Esophagus (tissue), 2 donors: ENCODE data around the gene BMPR1A. TPM values are rescaled to one million over a fixed set of nuclear protein-coding genes. Genes with fewer than 3 reads are reported as not detected.
"Not testable (repeated sequence)": the region's sequence is repeated elsewhere in the genome, so short reads cannot be mapped to it uniquely, and the experiment has no call there.

Experiments
- H3K27ac ChIP-seq, 2 donors: one replicate each; pipeline ENCODE4 v1.5.1; 2013; ENCODE audit warnings: low read depth in 2 of 2, mild to moderate bottlenecking in 2 of 2, inconsistent platforms in 1 of 2, low read length in 1 of 2, moderate library complexity in 1 of 2
- H3K27me3 ChIP-seq, 2 donors: one replicate each; pipeline ENCODE4 v1.6.1; 2013; ENCODE audit warnings: low read length in 2 of 2, control low read depth in 1 of 2, mild to moderate bottlenecking in 1 of 2; ENCODE audit not compliant: insufficient read depth in 2 of 2, control insufficient read depth in 1 of 2
- H3K36me3 ChIP-seq, 2 donors: one replicate each; pipeline ENCODE4 v1.6.1; 2013; ENCODE audit warnings: low read length in 1 of 2; ENCODE audit not compliant: control insufficient read depth in 2 of 2, insufficient read depth in 2 of 2
- H3K4me1 ChIP-seq, 2 donors: one replicate each; pipeline ENCODE4 v1.6.1; 2013; ENCODE audit warnings: low read length in 1 of 2; ENCODE audit not compliant: control insufficient read depth in 2 of 2, insufficient read depth in 2 of 2
- H3K4me3 ChIP-seq, 2 donors: one replicate each; pipeline ENCODE4 v1.5.1; 2013; ENCODE audit warnings: low read length in 2 of 2, mild to moderate bottlenecking in 2 of 2, low read depth in 1 of 2, moderate library complexity in 1 of 2
- H3K9me3 ChIP-seq, 2 donors: one replicate each; pipeline ENCODE4 v1.6.1; 2013; ENCODE audit warnings: mild to moderate bottlenecking in 2 of 2, low read depth in 1 of 2, low read length in 1 of 2, moderate library complexity in 1 of 2; ENCODE audit not compliant: control insufficient read depth in 2 of 2, insufficient read depth in 1 of 2
- WGBS, 2 donors: extraction: QIAGEN DNeasy Blood & Tissue Kit; methylation state at CpG; one replicate each; pipeline ENCODE4 v1.1.7; 2013; 5-methylcytosine and 5-hydroxymethylcytosine counted together
- polyA plus RNA-seq, 2 donors: library from polyadenylated mRNA; stranded (reverse); fragments of 200-250 nt; gene quantifications; one replicate each; pipeline ENCODE4 v1.2.3, GENCODE V29; 2013
- donor health status: healthy with polysubstance abuse.
- donor health status: Bipolar disorder and iron deficiency.

Gene BMPR1A
- polyA plus RNA-seq, 2 donors: 2.5 to 6.8 TPM

- Histone ChIP-seq H3K9me3 (no peaks in the 10 kb centered on the region), H3K27me3 (no peaks in the 10 kb centered on the region), H3K36me3 (no peaks in the 10 kb centered on the region), H3K4me3 (no peak overlapping the region), H3K27ac (peak overlapping the region in 1 of 2 donors; percentile 5), H3K4me1 (peaks cover 2 to 3% of the 10 kb centered on the region in 2 donors)
- 75 to 79% methylated on average over 13 of the region's 13 CpGs for WGBS, 2 donors
Observed at GRCh38 chr10:86936661-86937501, 180.5 kb downstream of the BMPR1A start.

- Histone ChIP-seq H3K27me3 (no peaks in the 10 kb centered on the region), H3K9me3 (no peaks in the 10 kb centered on the region), H3K4me3 (no peak overlapping the region), H3K27ac (no peak overlapping the region), H3K4me1 (peaks cover 2 to 7% of the 10 kb centered on the region in 2 donors), H3K36me3 (no peaks in the 10 kb centered on the region)
- 67 to 70% methylated on average over 6 of the region's 6 CpGs for WGBS, 2 donors
Observed at GRCh38 chr10:86937502-86938154, 181.2 kb downstream of the BMPR1A start.

- Histone ChIP-seq H3K36me3 (no peaks in the 10 kb centered on the region), H3K27ac (peak overlapping the region in 1 of 2 donors; percentile 8), H3K4me3 (no peak overlapping the region), H3K27me3 (no peaks in the 10 kb centered on the region), H3K4me1 (peaks cover 2 to 7% of the 10 kb centered on the region in 2 donors), H3K9me3 (no peaks in the 10 kb centered on the region)
- 86 to 93% methylated on average over 2 of the region's 2 CpGs for WGBS, 2 donors
Observed at GRCh38 chr10:86938260-86938659, 181.8 kb downstream of the BMPR1A start.

- not testable (repeated sequence) for H3K27ac ChIP-seq, H3K36me3 ChIP-seq, H3K9me3 ChIP-seq, H3K4me3 ChIP-seq, H3K27me3 ChIP-seq
- H3K4me1 ChIP-seq: peaks cover 2 to 14% of the 10 kb centered on the region in 2 donors
- 84 to 85% methylated on average over 16 of the region's 16 CpGs for WGBS, 2 donors
Observed at GRCh38 chr10:86940076-86940475, 183.7 kb downstream of the BMPR1A start.

GRCh38 chr10:86940677-86941076, 184.3 kb downstream of the BMPR1A start:
- Histone ChIP-seq H3K27me3 (no peaks in the 10 kb centered on the region), H3K27ac (no peak overlapping the region), H3K4me3 (no peak overlapping the region), H3K9me3 (no peaks in the 10 kb centered on the region), H3K36me3 (no peaks in the 10 kb centered on the region), H3K4me1 (peaks cover 2 to 14% of the 10 kb centered on the region in 2 donors)
- 83 to 89% methylated on average over 6 of the region's 6 CpGs for WGBS, 2 donors

DNA sequence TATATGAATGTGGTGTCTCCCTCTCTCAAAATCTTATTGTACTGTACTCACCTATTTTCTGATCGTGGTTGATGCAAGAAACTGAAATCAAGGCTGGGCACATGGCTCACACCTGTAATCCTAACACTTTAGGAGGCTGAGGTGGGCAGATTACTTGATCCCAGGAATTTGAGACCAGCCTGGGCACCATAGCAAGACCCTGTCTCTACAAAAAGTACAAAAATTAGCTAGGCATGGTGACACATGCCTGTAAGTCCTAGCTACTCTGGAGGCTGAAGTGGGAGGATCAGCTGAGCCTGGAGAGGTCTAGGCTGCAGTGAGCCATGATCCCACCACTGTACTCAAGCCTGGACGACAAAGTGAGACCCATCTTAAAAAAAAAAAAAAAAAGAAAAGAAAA, 185.0 kb downstream of the BMPR1A start:
- Histone ChIP-seq H3K36me3 (no peaks in the 10 kb centered on the region), H3K9me3 (no peaks in the 10 kb centered on the region), H3K4me3 (no peak overlapping the region), H3K27ac (no peak overlapping the region), H3K4me1 (peaks cover 2 to 14% of the 10 kb centered on the region in 2 donors), H3K27me3 (no peaks in the 10 kb centered on the region)
- 81 to 84% methylated on average over 2 of the region's 2 CpGs for WGBS, 2 donors

DNA sequence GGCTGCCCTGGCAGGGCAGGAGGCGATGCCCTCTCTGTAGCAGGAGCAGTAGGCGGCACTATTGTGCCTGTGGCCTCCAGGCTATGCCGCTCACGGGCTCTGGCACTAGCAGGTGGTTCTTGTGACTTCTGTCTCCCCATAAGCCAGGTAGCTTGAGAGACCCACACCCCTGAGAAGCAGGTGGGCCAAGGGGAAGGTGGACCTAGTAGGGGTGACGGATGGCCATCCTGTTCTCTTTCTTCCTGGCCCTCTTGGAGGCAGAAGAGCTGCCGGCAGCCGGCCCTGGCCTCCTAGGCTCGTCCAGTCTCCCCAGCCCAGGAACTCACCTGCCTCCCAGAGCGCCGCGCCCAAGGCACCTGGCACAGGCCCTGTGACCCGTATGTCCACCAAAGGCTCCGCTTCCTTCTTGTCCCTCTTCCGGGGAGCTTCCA, 185.6 kb downstream of the BMPR1A start:
- Histone ChIP-seq H3K4me3 (no peak overlapping the region), H3K4me1 (peaks cover 2 to 14% of the 10 kb centered on the region in 2 donors), H3K9me3 (no peaks in the 10 kb centered on the region), H3K27ac (no peak overlapping the region), H3K27me3 (no peaks in the 10 kb centered on the region), H3K36me3 (no peaks in the 10 kb centered on the region)
- 88% methylated on average over 14 of the region's 14 CpGs for WGBS, 2 donors

DNA sequence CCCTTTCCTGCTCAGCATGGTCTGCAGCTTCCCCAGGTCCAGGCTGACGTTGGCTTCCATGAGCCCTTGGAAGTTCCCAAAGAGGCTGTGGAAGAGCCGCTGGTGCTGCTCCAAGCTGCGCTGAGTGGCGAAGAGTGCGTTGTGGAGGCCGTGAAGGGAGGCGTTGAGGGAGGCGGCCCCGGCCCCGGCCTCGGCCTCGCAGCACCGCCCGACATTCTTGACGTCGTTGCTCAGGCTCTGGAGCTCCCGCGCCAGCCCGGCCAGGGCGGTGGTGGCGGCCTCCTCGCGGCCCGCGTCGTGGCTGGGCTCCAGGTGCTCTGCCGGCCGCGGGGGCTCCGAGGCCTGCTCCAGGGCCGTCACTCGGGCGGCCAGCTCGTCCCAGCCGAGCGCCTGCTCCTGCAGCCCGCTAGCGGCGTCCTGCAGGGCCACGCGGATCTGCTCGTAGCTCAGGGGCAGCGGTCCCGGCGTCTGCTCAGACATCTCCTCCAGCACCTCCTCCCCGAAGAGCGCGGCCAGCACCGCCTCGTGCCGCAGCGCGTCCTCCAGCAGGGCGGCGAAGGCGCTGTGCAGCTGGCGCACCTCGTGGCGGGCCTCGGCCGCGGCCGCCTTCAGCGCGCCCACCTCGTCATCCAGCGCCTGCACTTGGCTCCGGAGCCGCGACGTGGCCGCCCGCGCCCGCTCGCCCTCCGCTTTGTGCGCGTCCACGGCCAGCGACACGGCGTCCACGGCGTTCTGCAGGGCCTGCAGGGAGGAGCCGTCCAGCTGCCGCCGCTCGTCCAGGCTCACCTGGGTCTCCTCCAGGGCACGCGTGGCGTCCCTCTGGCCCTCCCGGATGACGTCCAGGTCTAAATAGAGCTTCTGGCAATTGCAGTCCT, 186.3 kb downstream of the BMPR1A start:
- 67 to 78% methylated on average over 90 to 94 of the region's 94 CpGs for WGBS, 2 donors

GRCh38 chr10:86943316-86944030, 187.1 kb downstream of the BMPR1A start:
- Histone ChIP-seq H3K27ac (no peak overlapping the region), H3K4me1 (peaks cover 2 to 14% of the 10 kb centered on the region in 2 donors), H3K9me3 (no peaks in the 10 kb centered on the region), H3K4me3 (no peak overlapping the region), H3K36me3 (no peaks in the 10 kb centered on the region), H3K27me3 (no peaks in the 10 kb centered on the region)
- WGBS, 2 donors: 95 to 96% methylated on average over 30 of the region's 30 CpGs

More for the DNA sequence above, 186.3 kb downstream of the BMPR1A start:
- no peak overlapping the region for H3K27ac ChIP-seq
- no peaks in the 10 kb centered on the region for H3K9me3 ChIP-seq
- H3K27me3 ChIP-seq: no peaks in the 10 kb centered on the region
- H3K4me3 ChIP-seq: no peak overlapping the region
- H3K4me1 ChIP-seq: peaks cover 2 to 14% of the 10 kb centered on the region in 2 donors
- H3K36me3 ChIP-seq: no peaks in the 10 kb centered on the region
